Measurements from ENCODE around the gene ZEB2. TPM values are rescaled to one million over a fixed set of nuclear protein-coding genes. Genes with fewer than 3 reads are reported as not detected.

ZEB2 gene
- total RNA-seq, 1 experiment from 2014 or later = 1.2 TPM

- H3K56ac ChIP-seq (ENCODE audit: insufficient read length, low read depth, low read length) = no peak overlapping the region
- WGBS (ENCODE audit: extremely low coverage, insufficient read length, low lambda C conversion rate) = no CpG with 5 or more reads among the region's 6 CpGs
Observed at GRCh38 chr2:144547494-144547893, 27.6 kb upstream of the ZEB2 start.

More at GRCh38 chr2:144547494-144547893, 27.6 kb upstream of the ZEB2 start:
- Histone ChIP-seq H2BK15ac (ENCODE audit: low read depth, low read length) (no peak overlapping the region), H3K79me2 (ENCODE audit: insufficient read depth, low read length) (no peaks in the 10 kb centered on the region), H3T11ph (ENCODE audit: low read length) (no peak overlapping the region), H2BK20ac (ENCODE audit: low read depth, low read length, poor library complexity, severe bottlenecking) (no peak overlapping the region), H3K4ac (ENCODE audit: low read depth, low read length) (no peak overlapping the region), H3K9me3 (ENCODE audit: control insufficient read depth, low read depth, low read length) (no peaks in the 10 kb centered on the region), H3K14ac (ENCODE audit: insufficient read depth, low read length) (no peak overlapping the region), H2AFZ (ENCODE audit: low read length) (no peak overlapping the region), H2AK5ac (ENCODE audit: insufficient read length, low read length) (no peak overlapping the region), H2BK120ac (ENCODE audit: low read depth, low read length, poor library complexity, severe bottlenecking) (no peak overlapping the region), H3K9ac (ENCODE audit: extremely low read depth, insufficient read length, low read length) (no peak overlapping the region), H4K8ac (replicated peaks; ENCODE audit: insufficient read length, low read depth, low read length) (no peak overlapping the region), H3K4me1 (ENCODE audit: insufficient read depth, low read length) (no peaks in the 10 kb centered on the region), H2BK5ac (ENCODE audit: insufficient read length, low read length) (no peak overlapping the region), H3K27ac (ENCODE audit: insufficient read length, low read depth, low read length) (no peak overlapping the region), H3K4me2 (ENCODE audit: insufficient read depth, insufficient read length, low read length) (no peak overlapping the region), H3K23me2 (ENCODE audit: insufficient read length, low read depth, low read length, poor library complexity, severe bottlenecking) (no peaks in the 10 kb centered on the region), H4K5ac (ENCODE audit: insufficient read length, low read depth, low read length) (no peak overlapping the region), H2BK12ac (ENCODE audit: insufficient read length, low read depth, low read length) (no peak overlapping the region), H4K91ac (ENCODE audit: insufficient read length, low read depth, low read length) (no peak overlapping the region), H3K79me1 (ENCODE audit: insufficient read depth, low read depth, low read length, poor library complexity, severe bottlenecking) (no peaks in the 10 kb centered on the region), H3K27me3 (ENCODE audit: insufficient read depth, low read length) (no peaks in the 10 kb centered on the region), H3K23ac (ENCODE audit: insufficient read length, low read depth, low read length) (no peak overlapping the region), H4K20me1 (ENCODE audit: control insufficient read depth, insufficient read depth, insufficient read length) (no peaks in the 10 kb centered on the region), H3K18ac (ENCODE audit: insufficient read length, low read depth, low read length) (no peak overlapping the region)
- no peak for DNase-seq
- H3K9me3 Mint-ChIP-seq = no peaks in the 10 kb centered on the region; a peak in 1 of 5 replicates
- H3K4me3 Mint-ChIP-seq = no peak overlapping the region
- H3K27ac Mint-ChIP-seq = no peak overlapping the region
- H3K27me3 Mint-ChIP-seq (ENCODE audit: low read depth) = no peaks in the 10 kb centered on the region
- no peaks in the 10 kb centered on the region for H3K36me3 Mint-ChIP-seq (ENCODE audit: insufficient read depth in 1 of 3, low read depth in 3 of 3)
- peaks cover 4 to 9% of the 10 kb centered on the region in 2 experiments; a peak in 1 of 4 replicates for H3K4me1 Mint-ChIP-seq
- TF ChIP-seq, protein P1, sequence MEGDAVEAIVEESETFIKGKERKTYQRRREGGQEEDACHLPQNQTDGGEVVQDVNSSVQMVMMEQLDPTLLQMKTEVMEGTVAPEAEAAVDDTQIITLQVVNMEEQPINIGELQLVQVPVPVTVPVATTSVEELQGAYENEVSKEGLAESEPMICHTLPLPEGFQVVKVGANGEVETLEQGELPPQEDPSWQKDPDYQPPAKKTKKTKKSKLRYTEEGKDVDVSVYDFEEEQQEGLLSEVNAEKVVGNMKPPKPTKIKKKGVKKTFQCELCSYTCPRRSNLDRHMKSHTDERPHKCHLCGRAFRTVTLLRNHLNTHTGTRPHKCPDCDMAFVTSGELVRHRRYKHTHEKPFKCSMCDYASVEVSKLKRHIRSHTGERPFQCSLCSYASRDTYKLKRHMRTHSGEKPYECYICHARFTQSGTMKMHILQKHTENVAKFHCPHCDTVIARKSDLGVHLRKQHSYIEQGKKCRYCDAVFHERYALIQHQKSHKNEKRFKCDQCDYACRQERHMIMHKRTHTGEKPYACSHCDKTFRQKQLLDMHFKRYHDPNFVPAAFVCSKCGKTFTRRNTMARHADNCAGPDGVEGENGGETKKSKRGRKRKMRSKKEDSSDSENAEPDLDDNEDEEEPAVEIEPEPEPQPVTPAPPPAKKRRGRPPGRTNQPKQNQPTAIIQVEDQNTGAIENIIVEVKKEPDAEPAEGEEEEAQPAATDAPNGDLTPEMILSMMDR (conservative IDR thresholded peaks at IDR 0.05) = no peak

Measured in H9 (cell line).